KMS-11 (cell line): ENCODE data around the gene HCAR3.
"Not testable (repeated sequence)": the region's sequence is repeated elsewhere in the genome, so short reads cannot be mapped to it uniquely, and the experiment has no call there.

ENCODE experiments used
- H2AFZ ChIP-seq: fragments of 200-600 bp; sonication (generic); 2 replicates; pipeline ENCODE4 v1.6.1; 2016; ENCODE audit warnings: antibody characterized with exemption, mixed run types, low read depth
- H3K27ac ChIP-seq: fragments of 200-600 bp; sonication (generic); 2 replicates; pipeline ENCODE4 v1.6.1; 2016; ENCODE audit warnings: mild to moderate bottlenecking, mixed run types
- H3K27me3 ChIP-seq: fragments of 200-600 bp; sonication (generic); 2 replicates; pipeline ENCODE4 v1.6.1; 2017; ENCODE audit warnings: mild to moderate bottlenecking, low read depth, mixed run types, moderate library complexity; ENCODE audit not compliant: insufficient read depth
- H3K36me3 ChIP-seq: fragments of 200-600 bp; sonication (generic); 2 replicates; pipeline ENCODE4 v1.6.1; 2017; ENCODE audit warnings: mild to moderate bottlenecking, mixed run types; ENCODE audit not compliant: insufficient read depth
- H3K4me1 ChIP-seq: fragments of 200-600 bp; sonication (generic); 2 replicates; pipeline ENCODE4 v1.6.1; 2016; ENCODE audit warnings: mild to moderate bottlenecking, low read depth, mixed run types; ENCODE audit not compliant: poor library complexity, severe bottlenecking
- H3K4me2 ChIP-seq: fragments of 200-600 bp; sonication (generic); 2 replicates; pipeline ENCODE4 v1.7.0; 2016; ENCODE audit warnings: mild to moderate bottlenecking, mixed run types
- H3K4me3 ChIP-seq: fragments of 200-600 bp; sonication (generic); IDR thresholded peaks from 2 replicates; pipeline ENCODE4 v1.6.1; 2017; ENCODE audit warnings: low read depth, low read length, mixed read lengths; ENCODE audit not compliant: insufficient read depth
- H3K79me2 ChIP-seq: fragments of 200-600 bp; sonication (generic); 2 replicates; pipeline ENCODE4 v1.6.1; 2016; ENCODE audit warnings: low read depth, mixed run types; ENCODE audit not compliant: insufficient read depth
- H3K9ac ChIP-seq: fragments of 200-600 bp; sonication (generic); 2 replicates; pipeline ENCODE4 v1.6.1; 2016; ENCODE audit warnings: mild to moderate bottlenecking, mixed run types
- H4K20me1 ChIP-seq: fragments of 200-600 bp; sonication (generic); 2 replicates; pipeline ENCODE4 v1.6.1; 2016; ENCODE audit warnings: mild to moderate bottlenecking, mixed run types; ENCODE audit not compliant: insufficient read depth
- TF ChIP-seq, protein P1 (sequence below): fragments of 200-600 bp; sonication (generic); conservative IDR thresholded peaks from 2 replicates; pipeline ENCODE4 v1.6.1; 2017; ENCODE audit warnings: low read depth, mild to moderate bottlenecking, antibody characterized with exemption, low read length, moderate library complexity, mixed read lengths

HCAR3 gene

DNA sequence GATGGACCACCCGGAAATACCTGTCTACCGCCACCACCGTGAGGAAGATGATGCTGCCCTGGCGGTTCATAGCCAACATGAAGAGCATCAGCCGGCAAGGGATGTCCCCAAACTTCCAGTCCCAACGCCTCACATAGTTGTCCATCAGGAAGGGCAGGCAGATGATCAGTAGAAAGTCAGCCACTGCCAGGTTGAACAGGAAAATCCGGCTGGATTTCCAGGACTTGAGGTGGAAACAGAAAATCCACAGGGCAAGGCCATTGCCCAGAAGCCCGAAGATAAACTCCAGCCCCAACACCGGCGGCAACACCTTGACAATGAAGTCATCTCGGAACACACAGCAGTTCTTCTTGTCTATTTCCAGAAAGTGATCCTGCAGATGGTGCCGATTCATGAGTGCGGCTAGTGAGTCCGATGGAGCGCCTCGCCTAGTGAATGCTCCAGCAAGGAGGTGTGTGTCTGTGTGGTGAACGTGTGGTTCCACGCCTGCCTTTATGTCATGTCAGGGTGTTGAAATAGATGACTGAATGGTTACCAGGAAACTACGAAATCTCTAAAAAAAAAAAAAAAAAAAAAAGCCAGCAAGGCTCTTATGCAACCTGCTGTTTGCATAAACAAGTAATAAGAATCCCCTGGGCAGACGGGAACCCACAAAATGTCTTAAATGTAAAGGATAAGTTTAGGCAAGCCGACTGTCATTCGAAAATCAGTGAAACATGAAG is 13.6 kb downstream of the HCAR3 start, which contains the start of gene HCAR2:
Gene HCAR2 (minus strand): TSS at position 468 of the 722 bp plus-strand sequence. CDS start 74 bp downstream, at position 394.
- not testable (repeated sequence) for H3K36me3 ChIP-seq, H4K20me1 ChIP-seq, H3K9ac ChIP-seq, H2AFZ ChIP-seq, H3K27me3 ChIP-seq, H3K79me2 ChIP-seq, H3K4me1 ChIP-seq, H3K27ac ChIP-seq, H3K4me2 ChIP-seq, H3K4me3 ChIP-seq

DNA sequence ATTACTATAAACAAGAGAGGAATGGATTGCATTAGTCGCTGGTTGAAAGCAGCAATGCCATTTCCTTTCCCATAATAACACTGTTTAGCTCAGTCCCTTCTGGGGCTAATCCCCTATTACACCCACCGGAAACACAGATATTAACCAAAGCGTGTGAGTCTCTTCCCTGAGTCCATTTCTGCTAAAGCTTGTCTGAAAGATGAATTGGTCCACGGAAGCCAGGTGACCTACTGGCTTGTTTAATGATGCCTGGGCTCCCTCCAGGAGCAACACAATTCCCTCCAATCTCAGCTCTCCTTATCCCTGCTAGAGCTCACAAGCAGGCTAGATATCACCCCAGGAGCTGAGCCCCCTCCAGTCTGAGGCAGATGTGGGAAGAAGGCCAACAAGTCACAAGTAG is 15.1 kb downstream of the HCAR3 start:
- H3K27me3 ChIP-seq, H3K9ac ChIP-seq, H3K79me2 ChIP-seq, H3K27ac ChIP-seq, H2AFZ ChIP-seq, H3K4me3 ChIP-seq, H3K36me3 ChIP-seq, H3K4me1 ChIP-seq, H4K20me1 ChIP-seq, H3K4me2 ChIP-seq: not testable (repeated sequence)

- H3K9ac ChIP-seq, H3K27me3 ChIP-seq, H3K27ac ChIP-seq, H3K4me2 ChIP-seq, H3K36me3 ChIP-seq, H3K4me3 ChIP-seq, H3K4me1 ChIP-seq, H2AFZ ChIP-seq, H4K20me1 ChIP-seq, H3K79me2 ChIP-seq: not testable (repeated sequence)
Observed at GRCh38 chr12:122700038-122700710, 16.4 kb downstream of the HCAR3 start.

- H3K4me3 ChIP-seq, H3K4me1 ChIP-seq, H3K36me3 ChIP-seq, H3K4me2 ChIP-seq, H4K20me1 ChIP-seq, H3K9ac ChIP-seq, H3K27ac ChIP-seq, H2AFZ ChIP-seq, H3K27me3 ChIP-seq, H3K79me2 ChIP-seq: not testable (repeated sequence)
Observed at GRCh38 chr12:122696922-122697321, 19.7 kb downstream of the HCAR3 start.

GRCh38 chr12:122691566-122691965 is 25.0 kb downstream of the HCAR3 start:
- no peaks in the 10 kb centered on the region for H4K20me1 ChIP-seq

DNA sequence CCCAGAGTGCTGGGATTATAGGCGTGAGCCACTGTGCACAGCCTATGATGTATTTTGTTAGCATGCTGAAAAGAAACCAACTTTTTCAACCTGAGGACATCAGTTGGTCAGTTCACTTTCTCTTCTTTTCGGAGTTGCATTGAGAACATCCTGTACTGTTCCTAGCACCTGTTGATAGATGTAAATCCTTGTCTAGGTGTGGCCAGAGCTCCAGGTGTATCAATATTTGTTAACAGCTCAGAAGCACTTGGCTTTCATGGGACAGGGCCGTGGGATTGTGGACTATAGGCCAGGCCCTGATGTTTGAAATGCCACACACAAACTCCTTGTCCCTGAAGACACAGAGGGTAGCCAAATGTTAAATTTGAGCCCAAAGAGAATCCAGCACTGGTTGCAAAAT is 28.3 kb downstream of the HCAR3 start:
- no peak overlapping the region for H3K27ac ChIP-seq
- H3K9ac ChIP-seq, result no peak overlapping the region
- no peaks in the 10 kb centered on the region for H3K36me3 ChIP-seq
- H2AFZ ChIP-seq, result no peak overlapping the region
- H3K4me2 ChIP-seq, result no peak overlapping the region
- no peaks in the 10 kb centered on the region for H3K79me2 ChIP-seq
- H3K27me3 ChIP-seq, result no peaks in the 10 kb centered on the region
- TF ChIP-seq, protein P1, sequence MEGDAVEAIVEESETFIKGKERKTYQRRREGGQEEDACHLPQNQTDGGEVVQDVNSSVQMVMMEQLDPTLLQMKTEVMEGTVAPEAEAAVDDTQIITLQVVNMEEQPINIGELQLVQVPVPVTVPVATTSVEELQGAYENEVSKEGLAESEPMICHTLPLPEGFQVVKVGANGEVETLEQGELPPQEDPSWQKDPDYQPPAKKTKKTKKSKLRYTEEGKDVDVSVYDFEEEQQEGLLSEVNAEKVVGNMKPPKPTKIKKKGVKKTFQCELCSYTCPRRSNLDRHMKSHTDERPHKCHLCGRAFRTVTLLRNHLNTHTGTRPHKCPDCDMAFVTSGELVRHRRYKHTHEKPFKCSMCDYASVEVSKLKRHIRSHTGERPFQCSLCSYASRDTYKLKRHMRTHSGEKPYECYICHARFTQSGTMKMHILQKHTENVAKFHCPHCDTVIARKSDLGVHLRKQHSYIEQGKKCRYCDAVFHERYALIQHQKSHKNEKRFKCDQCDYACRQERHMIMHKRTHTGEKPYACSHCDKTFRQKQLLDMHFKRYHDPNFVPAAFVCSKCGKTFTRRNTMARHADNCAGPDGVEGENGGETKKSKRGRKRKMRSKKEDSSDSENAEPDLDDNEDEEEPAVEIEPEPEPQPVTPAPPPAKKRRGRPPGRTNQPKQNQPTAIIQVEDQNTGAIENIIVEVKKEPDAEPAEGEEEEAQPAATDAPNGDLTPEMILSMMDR, result no peak
- no peaks in the 10 kb centered on the region for H3K4me1 ChIP-seq
- H4K20me1 ChIP-seq, result no peaks in the 10 kb centered on the region
- no peak overlapping the region for H3K4me3 ChIP-seq

More at GRCh38 chr12:122691566-122691965, 25.0 kb downstream of the HCAR3 start:
- no peaks in the 10 kb centered on the region for H3K27me3 ChIP-seq
- no peaks in the 10 kb centered on the region for H3K79me2 ChIP-seq
- no peak overlapping the region for H3K27ac ChIP-seq
- no peak overlapping the region for H2AFZ ChIP-seq
- H3K9ac ChIP-seq, result no peak overlapping the region
- H3K4me2 ChIP-seq, result no peak overlapping the region
- TF ChIP-seq, protein P1, result no peak
- H3K4me3 ChIP-seq, result no peak overlapping the region
- no peaks in the 10 kb centered on the region for H3K36me3 ChIP-seq
- H3K4me1 ChIP-seq, result no peaks in the 10 kb centered on the region
